DND-41 (cell line): Measurements from ENCODE around the gene CR1L.

Experiments used
- EZH2 ChIP-seq: IDR thresholded peaks from 3 replicates; pipeline ENCODE4 v1.6.1; 2012; ENCODE audit warnings: borderline replicate concordance, low read depth, mild to moderate bottlenecking, moderate library complexity, low read length, inconsistent platforms; ENCODE audit not compliant: severe bottlenecking
- TF ChIP-seq, protein P1 (sequence below): IDR thresholded peaks from 2 replicates; pipeline ENCODE4 v1.5.1; 2012; ENCODE audit warnings: borderline replicate concordance, low read length, moderate library complexity, mild to moderate bottlenecking; ENCODE audit not compliant: poor library complexity, severe bottlenecking; ENCODE audit errors: extremely low read depth

DNA sequence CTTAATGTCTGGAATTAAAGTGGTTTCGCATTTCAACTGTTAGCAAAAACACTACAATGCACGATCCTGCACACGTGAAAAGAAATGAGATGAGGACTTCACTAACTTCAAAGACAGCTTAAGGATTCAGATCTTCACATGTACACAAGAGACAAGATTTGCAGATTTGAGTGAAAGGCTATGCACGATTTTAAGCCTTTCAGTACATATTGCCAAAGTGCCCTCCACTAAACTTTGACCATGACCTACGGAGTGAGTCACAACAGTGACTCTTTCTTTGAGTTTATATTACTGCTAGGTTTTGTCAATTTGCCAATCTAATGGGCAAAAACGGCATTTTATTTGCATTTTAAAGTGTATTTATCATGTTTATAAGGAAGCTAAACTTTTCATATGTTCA is 41.2 kb upstream of the CR1L start:
- TF ChIP-seq, protein P1, sequence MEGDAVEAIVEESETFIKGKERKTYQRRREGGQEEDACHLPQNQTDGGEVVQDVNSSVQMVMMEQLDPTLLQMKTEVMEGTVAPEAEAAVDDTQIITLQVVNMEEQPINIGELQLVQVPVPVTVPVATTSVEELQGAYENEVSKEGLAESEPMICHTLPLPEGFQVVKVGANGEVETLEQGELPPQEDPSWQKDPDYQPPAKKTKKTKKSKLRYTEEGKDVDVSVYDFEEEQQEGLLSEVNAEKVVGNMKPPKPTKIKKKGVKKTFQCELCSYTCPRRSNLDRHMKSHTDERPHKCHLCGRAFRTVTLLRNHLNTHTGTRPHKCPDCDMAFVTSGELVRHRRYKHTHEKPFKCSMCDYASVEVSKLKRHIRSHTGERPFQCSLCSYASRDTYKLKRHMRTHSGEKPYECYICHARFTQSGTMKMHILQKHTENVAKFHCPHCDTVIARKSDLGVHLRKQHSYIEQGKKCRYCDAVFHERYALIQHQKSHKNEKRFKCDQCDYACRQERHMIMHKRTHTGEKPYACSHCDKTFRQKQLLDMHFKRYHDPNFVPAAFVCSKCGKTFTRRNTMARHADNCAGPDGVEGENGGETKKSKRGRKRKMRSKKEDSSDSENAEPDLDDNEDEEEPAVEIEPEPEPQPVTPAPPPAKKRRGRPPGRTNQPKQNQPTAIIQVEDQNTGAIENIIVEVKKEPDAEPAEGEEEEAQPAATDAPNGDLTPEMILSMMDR = no peak
- no peak for TF ChIP-seq EZH2
